Stimulated activated CD4-positive, alpha-beta T cell treated with anti-CD3 and anti-CD28 coated beads, TNF-alpha, amount 100 ng/mL, for 24 hours (primary cell): ENCODE measurements around the gene EXOC3L2.
A peak's percentile ranks its signal among the peaks of the same experiment; 100 is the strongest.
"Not testable (repeated sequence)": the region's sequence is repeated elsewhere in the genome, so short reads cannot be mapped to it uniquely, and the experiment has no call there.

Experiments used
- DNase-seq, 3 experiments: peaks; one replicate each; pipeline ENCODE4 v3.0.0-alpha.2; 2020; ENCODE audit warnings: low read depth in 3 of 3

Gene EXOC3L2

GRCh38 chr19:45245334-45245787 is at the start of gene EXOC3L2:
EXOC3L2 (minus strand) TSS chr19:45245407; CDS start chr19:45239045, 6,362 bp downstream.
- DNase-seq: no peak

- no peak for DNase-seq
Measured at GRCh38 chr19:45294291-45295029, 49.3 kb upstream of the EXOC3L2 start.

GRCh38 chr19:45293682-45294081 is 48.5 kb upstream of the EXOC3L2 start:
- peak in 1 of 3 experiments; percentile 36 for DNase-seq

- DNase-seq: no peak
Measured at GRCh38 chr19:45291834-45292233, 46.6 kb upstream of the EXOC3L2 start.

- DNase-seq: no peak
Measured at GRCh38 chr19:45290381-45290931, 45.2 kb upstream of the EXOC3L2 start.

GRCh38 chr19:45283443-45284033 is 38.3 kb upstream of the EXOC3L2 start:
- DNase-seq: no peak

- no peak for DNase-seq
Measured at GRCh38 chr19:45280471-45280961, 35.3 kb upstream of the EXOC3L2 start.

- DNase-seq: no peak
Measured at GRCh38 chr19:45279587-45280192, 34.5 kb upstream of the EXOC3L2 start.

- no peak for DNase-seq
Measured at GRCh38 chr19:45278087-45278486, 32.9 kb upstream of the EXOC3L2 start.

- no peak for DNase-seq
Measured at GRCh38 chr19:45276284-45276687, 31.1 kb upstream of the EXOC3L2 start.

GRCh38 chr19:45275370-45275971 is 30.3 kb upstream of the EXOC3L2 start:
- no peak for DNase-seq

- no peak for DNase-seq
Measured at GRCh38 chr19:45273521-45273855, 28.3 kb upstream of the EXOC3L2 start.

- DNase-seq: no peak
Measured at GRCh38 chr19:45271735-45272108, 26.5 kb upstream of the EXOC3L2 start.

GRCh38 chr19:45271098-45271734 is 26.0 kb upstream of the EXOC3L2 start:
- no peak for DNase-seq

GRCh38 chr19:45269939-45270338 is 24.7 kb upstream of the EXOC3L2 start:
- not testable (repeated sequence) for DNase-seq

- no peak for DNase-seq
Measured at GRCh38 chr19:45267296-45267695, 22.1 kb upstream of the EXOC3L2 start.

- no peak for DNase-seq
Measured at GRCh38 chr19:45265375-45265774, 20.2 kb upstream of the EXOC3L2 start.

GRCh38 chr19:45264781-45265317 is 19.6 kb upstream of the EXOC3L2 start:
- no peak for DNase-seq

GRCh38 chr19:45263013-45263412 is 17.8 kb upstream of the EXOC3L2 start:
- DNase-seq: no peak

- no peak for DNase-seq
Measured at GRCh38 chr19:45262570-45262969, 17.4 kb upstream of the EXOC3L2 start.

- no peak for DNase-seq
Measured at GRCh38 chr19:45258862-45259261, 13.7 kb upstream of the EXOC3L2 start.
